ENCODE results near the gene SLC37A1. TPM values are rescaled to one million over a fixed set of nuclear protein-coding genes. Genes with fewer than 3 reads are reported as not detected.
"Not testable (repeated sequence)": the region's sequence is repeated elsewhere in the genome, so short reads cannot be mapped to it uniquely, and the experiment has no call there.

Gene SLC37A1
- polyA plus RNA-seq, 1 experiment: 0.88 TPM

DNA sequence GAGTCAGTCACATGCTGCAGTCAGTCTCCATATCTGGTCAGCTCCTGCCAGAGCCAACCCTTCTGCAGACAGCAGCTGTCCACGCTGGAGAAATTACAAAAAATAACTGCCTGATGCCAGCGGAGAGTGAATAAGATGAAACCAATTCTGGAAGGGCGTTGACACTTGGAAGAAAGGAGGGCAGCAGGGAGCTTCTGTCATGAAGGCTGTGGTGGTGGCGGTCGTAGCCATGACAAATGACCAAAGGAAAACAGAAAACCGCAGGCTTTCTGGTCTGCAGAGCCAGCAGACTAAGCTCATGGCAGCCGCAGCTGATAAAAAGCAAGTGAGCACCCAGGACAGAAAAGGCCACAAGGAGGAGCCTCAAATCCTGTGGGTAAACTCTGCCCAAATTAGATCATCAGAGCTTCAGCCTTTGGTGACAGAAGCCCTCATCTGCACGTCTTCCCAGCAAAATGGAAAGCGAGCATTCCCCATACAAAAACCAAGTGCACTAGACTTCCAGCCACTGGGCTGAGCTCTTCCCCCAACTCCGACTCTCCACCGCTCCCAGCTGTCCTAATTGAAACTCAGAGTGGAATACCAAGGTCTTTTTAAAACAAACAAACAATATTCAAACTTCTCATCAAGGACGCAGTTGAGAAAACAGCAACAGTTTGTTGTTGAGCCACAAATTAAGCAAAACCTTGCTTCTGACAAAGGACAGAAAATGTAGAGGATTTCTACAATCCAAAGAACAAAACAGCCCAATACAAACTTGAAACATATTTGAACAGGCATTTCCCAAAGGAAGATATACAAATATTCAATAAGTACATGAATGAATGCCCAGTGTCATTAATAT lies 46.3 kb upstream of the SLC37A1 start:
- H3K27me3 ChIP-seq (ENCODE audit: control insufficient read depth, insufficient read depth, low read length): no peaks in the 10 kb centered on the region
- POLR2A ChIA-PET: no interaction called here
- no peaks in the 10 kb centered on the region for H3K36me3 ChIP-seq (ENCODE audit: control insufficient read depth, insufficient read depth, low read length)
- no peak for DNase-seq (ENCODE audit: low read depth)
- CTCF ChIA-PET: interaction anchor here (0.9 kb wide), 1 partner anchor 66 kb away, joined by 3 read pairs; no protein-coding TSS in a partner anchor
- H3K4me3 ChIP-seq (ENCODE audit: low read depth, low read length): no peak overlapping the region
- TF ChIP-seq, protein P1, sequence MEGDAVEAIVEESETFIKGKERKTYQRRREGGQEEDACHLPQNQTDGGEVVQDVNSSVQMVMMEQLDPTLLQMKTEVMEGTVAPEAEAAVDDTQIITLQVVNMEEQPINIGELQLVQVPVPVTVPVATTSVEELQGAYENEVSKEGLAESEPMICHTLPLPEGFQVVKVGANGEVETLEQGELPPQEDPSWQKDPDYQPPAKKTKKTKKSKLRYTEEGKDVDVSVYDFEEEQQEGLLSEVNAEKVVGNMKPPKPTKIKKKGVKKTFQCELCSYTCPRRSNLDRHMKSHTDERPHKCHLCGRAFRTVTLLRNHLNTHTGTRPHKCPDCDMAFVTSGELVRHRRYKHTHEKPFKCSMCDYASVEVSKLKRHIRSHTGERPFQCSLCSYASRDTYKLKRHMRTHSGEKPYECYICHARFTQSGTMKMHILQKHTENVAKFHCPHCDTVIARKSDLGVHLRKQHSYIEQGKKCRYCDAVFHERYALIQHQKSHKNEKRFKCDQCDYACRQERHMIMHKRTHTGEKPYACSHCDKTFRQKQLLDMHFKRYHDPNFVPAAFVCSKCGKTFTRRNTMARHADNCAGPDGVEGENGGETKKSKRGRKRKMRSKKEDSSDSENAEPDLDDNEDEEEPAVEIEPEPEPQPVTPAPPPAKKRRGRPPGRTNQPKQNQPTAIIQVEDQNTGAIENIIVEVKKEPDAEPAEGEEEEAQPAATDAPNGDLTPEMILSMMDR (IDR thresholded peaks at IDR 0.05; ENCODE audit: insufficient read depth, low read depth, low read length): peak; percentile 4; the same call in 1 of the 2 replicates

- ChIA-PET POLR2A (no interaction called here), CTCF (no interaction called here)
- no peaks in the 10 kb centered on the region for H3K36me3 ChIP-seq (ENCODE audit: control insufficient read depth, insufficient read depth, low read length)
- no peak for DNase-seq (ENCODE audit: low read depth)
- H3K4me3 ChIP-seq (ENCODE audit: low read depth, low read length): no peak overlapping the region
- no peaks in the 10 kb centered on the region for H3K27me3 ChIP-seq (ENCODE audit: control insufficient read depth, insufficient read depth, low read length)
- TF ChIP-seq, protein P1 (IDR thresholded peaks at IDR 0.05; ENCODE audit: insufficient read depth, low read depth, low read length): no peak
These were observed 45.0 kb upstream of the SLC37A1 start for GRCh38 chr21:42468491-42469131.

- TF ChIP-seq, protein P1 (IDR thresholded peaks at IDR 0.05; ENCODE audit: insufficient read depth, low read depth, low read length): no peak
- no peak overlapping the region for H3K4me3 ChIP-seq (ENCODE audit: low read depth, low read length)
- DNase-seq (ENCODE audit: low read depth): no peak
- H3K36me3 ChIP-seq (ENCODE audit: control insufficient read depth, insufficient read depth, low read length): no peaks in the 10 kb centered on the region
- H3K27me3 ChIP-seq (ENCODE audit: control insufficient read depth, insufficient read depth, low read length): no peaks in the 10 kb centered on the region
- POLR2A ChIA-PET: no interaction called here
- CTCF ChIA-PET: no interaction called here
These were observed 44.4 kb upstream of the SLC37A1 start for GRCh38 chr21:42469272-42469671.

- POLR2A ChIA-PET; CTCF ChIA-PET; DNase-seq (ENCODE audit: low read depth): not testable (repeated sequence)
These were observed 43.9 kb upstream of the SLC37A1 start for GRCh38 chr21:42469726-42470125.

DNA sequence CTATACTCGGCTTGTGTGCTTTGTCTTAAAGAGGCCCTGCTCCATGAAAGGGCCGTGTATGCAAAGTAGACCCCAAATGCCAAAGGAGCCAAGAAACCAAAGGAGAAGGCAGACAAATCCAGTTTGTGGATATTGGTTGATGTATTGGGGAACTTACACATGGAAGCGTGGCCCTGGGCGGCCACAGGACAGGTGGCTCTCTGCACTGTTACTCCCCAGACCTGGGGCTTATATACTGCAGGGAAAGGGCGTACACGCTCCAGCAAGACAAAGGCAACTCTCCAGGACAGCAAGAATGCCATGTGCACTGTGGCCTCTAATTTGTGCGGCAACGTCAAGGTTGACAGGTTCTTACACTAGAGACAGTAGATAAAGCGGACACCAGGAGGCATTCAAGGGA lies 42.4 kb upstream of the SLC37A1 start:
- TF ChIP-seq, protein P1 (IDR thresholded peaks at IDR 0.05; ENCODE audit: insufficient read depth, low read depth, low read length): no peak
- ChIA-PET CTCF (no interaction called here), POLR2A (no interaction called here)
- H3K36me3 ChIP-seq (ENCODE audit: control insufficient read depth, insufficient read depth, low read length): no peaks in the 10 kb centered on the region
- no peak for DNase-seq (ENCODE audit: low read depth)
- H3K4me3 ChIP-seq (ENCODE audit: low read depth, low read length): no peak overlapping the region
- no peaks in the 10 kb centered on the region for H3K27me3 ChIP-seq (ENCODE audit: control insufficient read depth, insufficient read depth, low read length)

More at GRCh38 chr21:42469726-42470125, 43.9 kb upstream of the SLC37A1 start:
- not testable (repeated sequence) for H3K27me3 ChIP-seq (ENCODE audit: control insufficient read depth, insufficient read depth, low read length); H3K36me3 ChIP-seq (ENCODE audit: control insufficient read depth, insufficient read depth, low read length); H3K4me3 ChIP-seq (ENCODE audit: low read depth, low read length)

Measured in BJ (cell line).